Activated CD8-positive, alpha-beta T cell treated with anti-CD3 and anti-CD28 coated beads for 36 hours (primary cell): Measurements from ENCODE around the gene WARS2. TPM values are rescaled to one million over a fixed set of nuclear protein-coding genes. Genes with fewer than 3 reads are reported as not detected.

Experiments
- ATAC-seq: fragments of 200-7000 bp; cut with Tn5 transposase; one replicate; pipeline ENCODE4 v1.10.0; 2021; ENCODE audit warnings: mild to moderate bottlenecking, moderate library complexity
- CTCF ChIA-PET: fragments of 350-600 bp; sonication (Branson Sonifier 250); formaldehyde crosslinking; loops from one replicate; lab custom pipeline; 2021; ENCODE audit warnings: antibody characterized with exemption; lab: Charles Lee
- POLR2A ChIA-PET: fragments of 350-600 bp; sonication (Branson Sonifier 250); formaldehyde crosslinking; loops from one replicate; lab custom pipeline; 2021; ENCODE audit warnings: antibody characterized with exemption; lab: Charles Lee
- DNase-seq: peaks from one replicate; pipeline ENCODE4 v3.0.0-alpha.2; 2020
- H3K27ac Mint-ChIP-seq: one replicate; pipeline ENCODE4 v1.8.0; 2021; ENCODE audit warnings: mild to moderate bottlenecking, mixed read lengths
- H3K27me3 Mint-ChIP-seq: one replicate; pipeline ENCODE4 v1.8.0; 2021; ENCODE audit warnings: mixed read lengths
- H3K36me3 Mint-ChIP-seq: one replicate; pipeline ENCODE4 v1.8.0; 2021; ENCODE audit warnings: low read depth, mixed read lengths
- H3K4me1 Mint-ChIP-seq: one replicate; pipeline ENCODE4 v1.8.0; 2021; ENCODE audit warnings: low read depth, mixed read lengths
- H3K4me3 Mint-ChIP-seq: one replicate; pipeline ENCODE4 v1.8.0; 2021; ENCODE audit warnings: mild to moderate bottlenecking, moderate library complexity, mixed read lengths
- H3K9me3 Mint-ChIP-seq: one replicate; pipeline ENCODE4 v1.8.0; 2021; ENCODE audit warnings: mixed read lengths
- CTCF ChIP-seq: fragments of 200-600 bp; IDR thresholded peaks from one replicate; pipeline ENCODE4 v1.8.0; 2022; ENCODE audit warnings: antibody characterized with exemption, mild to moderate bottlenecking
- intact Hi-C: fragments of 100-400 bp; cut with micrococcal nuclease; formaldehyde crosslinking; loops from one replicate; pipeline ENCODE4 v1.10.0; 2022
- total RNA-seq, 2 experiments: library from RNA; stranded (reverse); gene quantifications; one replicate each; pipeline ENCODE4 v1.2.3, GENCODE V29; 2021

Gene WARS2
- total RNA-seq, 2 experiments from 2014 or later = 22.3 to 23.7 TPM

GRCh38 chr1:118992868-118993699 lies 147.4 kb downstream of the WARS2 start:
- Mint-ChIP-seq H3K4me3 (no peak overlapping the region), H3K4me1 (peaks cover 4% of the 10 kb centered on the region), H3K27me3 (peaks cover 84% of the 10 kb centered on the region), H3K36me3 (peaks cover 3% of the 10 kb centered on the region), H3K27ac (no peak overlapping the region), H3K9me3 (no peaks in the 10 kb centered on the region)
- ChIA-PET POLR2A (no interaction called here), CTCF (no interaction called here)
- no peak for TF ChIP-seq CTCF
- ATAC-seq = no peak
- intact Hi-C loops = no loop called here
- no peak for DNase-seq

- Mint-ChIP-seq H3K4me1 (peaks cover 4% of the 10 kb centered on the region), H3K9me3 (no peaks in the 10 kb centered on the region)
- intact Hi-C loops = no loop called here
These were observed 148.1 kb downstream of the WARS2 start for GRCh38 chr1:118992237-118992825.

GRCh38 chr1:118991448-118991847 lies 149.0 kb downstream of the WARS2 start:
- no peak for TF ChIP-seq CTCF
- peaks cover 9% of the 10 kb centered on the region for H3K4me1 Mint-ChIP-seq
- intact Hi-C loops = no loop called here
- no peaks in the 10 kb centered on the region for H3K9me3 Mint-ChIP-seq
- peaks cover 3% of the 10 kb centered on the region for H3K36me3 Mint-ChIP-seq
- H3K27ac Mint-ChIP-seq = no peak overlapping the region
- ChIA-PET CTCF (interaction anchor here (2.6 kb wide), 1 partner anchor 17 kb away, joined by 13 read pairs; no protein-coding TSS in a partner anchor), POLR2A (no interaction called here)
- ATAC-seq = no peak
- H3K27me3 Mint-ChIP-seq = peaks cover 86% of the 10 kb centered on the region
- no peak for DNase-seq
- no peak overlapping the region for H3K4me3 Mint-ChIP-seq

More at GRCh38 chr1:118992237-118992825, 148.1 kb downstream of the WARS2 start:
- no peak for DNase-seq
- ChIA-PET POLR2A (no interaction called here), CTCF (no interaction called here)
- H3K27me3 Mint-ChIP-seq = peaks cover 84% of the 10 kb centered on the region
- no peak overlapping the region for H3K4me3 Mint-ChIP-seq
- no peak for ATAC-seq
- no peak overlapping the region for H3K27ac Mint-ChIP-seq
- TF ChIP-seq CTCF = no peak
- H3K36me3 Mint-ChIP-seq = peaks cover 3% of the 10 kb centered on the region

- intact Hi-C loops = no loop called here
- ATAC-seq (no peak), DNase-seq (no peak)
- peaks cover 3% of the 10 kb centered on the region for H3K36me3 Mint-ChIP-seq
- POLR2A ChIA-PET = no interaction called here
- H3K4me3 Mint-ChIP-seq = no peak overlapping the region
- H3K4me1 Mint-ChIP-seq = peaks cover 12% of the 10 kb centered on the region
- H3K27me3 Mint-ChIP-seq = peaks cover 87% of the 10 kb centered on the region
- no peak for TF ChIP-seq CTCF
- H3K9me3 Mint-ChIP-seq = no peaks in the 10 kb centered on the region
- H3K27ac Mint-ChIP-seq = no peak overlapping the region
- CTCF ChIA-PET = interaction anchor here (2.6 kb wide), 1 partner anchor 18 kb away, joined by 13 read pairs; no protein-coding TSS in a partner anchor
These were observed 149.8 kb downstream of the WARS2 start for GRCh38 chr1:118990513-118991152.
